Measurements from ENCODE around the gene SASH1.

Gene SASH1

DNA sequence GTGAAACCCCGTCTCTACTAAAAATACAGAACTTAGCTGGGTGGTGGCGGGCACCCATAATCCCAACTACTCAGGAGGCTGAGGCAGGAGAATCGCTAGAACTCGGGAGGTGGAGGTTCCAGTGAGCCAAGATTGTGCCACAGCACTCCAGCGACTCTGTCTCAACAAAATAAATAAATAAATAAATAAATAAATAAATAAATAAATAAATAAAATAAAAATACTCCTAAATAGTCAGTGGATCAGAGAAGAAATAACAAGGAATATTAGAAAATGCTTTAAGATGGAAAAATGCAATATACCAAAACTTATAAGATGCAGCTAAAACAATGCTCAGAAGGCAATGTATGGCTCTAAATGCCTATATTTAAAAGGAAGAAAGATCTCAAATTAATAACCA is 39.0 kb upstream of the SASH1 start:
- no peak for DNase-seq (ENCODE audit: insufficient read length, low spot score)
- FAIRE-seq: no peak
- TF ChIP-seq CTCF (IDR thresholded peaks at IDR 0.05; ENCODE audit: insufficient read depth, missing control alignments): no peak

GRCh38 chr6:148304976-148305375 is 37.7 kb upstream of the SASH1 start:
- TF ChIP-seq CTCF (IDR thresholded peaks at IDR 0.05; ENCODE audit: insufficient read depth, missing control alignments): no peak
- FAIRE-seq (no peak), DNase-seq (ENCODE audit: insufficient read length, low spot score) (no peak)

GRCh38 chr6:148306286-148306685 is 36.4 kb upstream of the SASH1 start:
- no peak for TF ChIP-seq CTCF (IDR thresholded peaks at IDR 0.05; ENCODE audit: insufficient read depth, missing control alignments)
- DNase-seq (ENCODE audit: insufficient read length, low spot score) (no peak), FAIRE-seq (no peak)

GRCh38 chr6:148307405-148307804 is 35.2 kb upstream of the SASH1 start:
- DNase-seq (ENCODE audit: insufficient read length, low spot score) (no peak), FAIRE-seq (no peak)
- TF ChIP-seq CTCF (IDR thresholded peaks at IDR 0.05; ENCODE audit: insufficient read depth, missing control alignments): no peak

GRCh38 chr6:148309301-148309700 is 33.3 kb upstream of the SASH1 start:
- FAIRE-seq (no peak), DNase-seq (ENCODE audit: insufficient read length, low spot score) (no peak)
- TF ChIP-seq CTCF (IDR thresholded peaks at IDR 0.05; ENCODE audit: insufficient read depth, missing control alignments): no peak

GRCh38 chr6:148311966-148312669 is 30.5 kb upstream of the SASH1 start:
- TF ChIP-seq CTCF (IDR thresholded peaks at IDR 0.05; ENCODE audit: insufficient read depth, missing control alignments): no peak
- FAIRE-seq: no peak
- no peak for DNase-seq (ENCODE audit: insufficient read length, low spot score)

DNA sequence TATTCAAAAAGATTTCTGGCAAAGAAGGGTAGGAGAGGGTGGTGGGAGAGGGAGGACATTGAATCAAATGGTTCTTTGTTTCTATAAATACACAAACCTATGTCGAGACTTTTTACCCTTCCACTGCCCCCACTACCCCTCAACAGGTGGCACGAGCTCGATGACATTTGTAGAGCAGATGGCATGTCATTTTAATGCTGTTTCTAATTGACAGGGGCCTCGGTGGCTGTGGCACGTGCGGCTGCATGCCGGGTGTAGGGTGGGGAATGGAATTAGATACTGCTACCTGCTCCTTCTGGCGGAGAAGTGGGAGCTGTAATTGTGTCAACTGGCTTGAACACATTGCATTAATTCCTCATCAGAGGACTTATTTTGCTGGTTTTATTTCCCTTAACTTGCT is 29.1 kb upstream of the SASH1 start:
- no peak for TF ChIP-seq CTCF (IDR thresholded peaks at IDR 0.05; ENCODE audit: insufficient read depth, missing control alignments)
- DNase-seq (ENCODE audit: insufficient read length, low spot score): no peak
- no peak for FAIRE-seq
